Parathyroid adenoma (tissue), 2 donors: ENCODE data around the gene CYSLTR1.

Source experiments
- H2AFZ ChIP-seq: fragments of 300-600 bp; sonication (generic); one replicate; pipeline ENCODE4 v1.7.0; 2017; ENCODE audit warnings: antibody characterized with exemption, mild to moderate bottlenecking
- H3K27ac ChIP-seq: fragments of 300-600 bp; sonication (generic); one replicate; pipeline ENCODE4 v1.7.0; 2017
- H3K27me3 ChIP-seq: fragments of 300-600 bp; sonication (generic); one replicate; pipeline ENCODE4 v1.7.0; 2017; ENCODE audit warnings: low read length; ENCODE audit not compliant: control insufficient read depth, insufficient read depth
- H3K36me3 ChIP-seq: fragments of 300-600 bp; sonication (generic); one replicate; pipeline ENCODE4 v1.7.0; 2017; ENCODE audit warnings: low read length; ENCODE audit not compliant: control insufficient read depth, insufficient read depth
- H3K4me1 ChIP-seq: fragments of 300-600 bp; sonication (generic); one replicate; pipeline ENCODE4 v1.7.0; 2017; ENCODE audit warnings: control low read depth
- H3K4me2 ChIP-seq: fragments of 300-600 bp; sonication (generic); one replicate; pipeline ENCODE4 v1.7.0; 2017; ENCODE audit warnings: low read length
- H3K4me3 ChIP-seq: fragments of 300-600 bp; sonication (generic); one replicate; pipeline ENCODE4 v1.7.0; 2017; ENCODE audit warnings: low read depth, low read length
- H3K79me2 ChIP-seq: fragments of 300-600 bp; sonication (generic); one replicate; pipeline ENCODE4 v1.7.0; 2017; ENCODE audit warnings: control low read depth
- H3K9ac ChIP-seq: fragments of 300-600 bp; sonication (generic); one replicate; pipeline ENCODE4 v1.7.0; 2017; ENCODE audit warnings: mild to moderate bottlenecking
- H3K9me3 ChIP-seq: fragments of 300-600 bp; sonication (generic); one replicate; pipeline ENCODE4 v1.7.0; 2017; ENCODE audit warnings: low read length; ENCODE audit not compliant: control insufficient read depth
- CTCF ChIP-seq: fragments of 300-600 bp; sonication (generic); IDR thresholded peaks from one replicate; pipeline ENCODE4 v1.7.0; 2017; ENCODE audit warnings: antibody characterized with exemption, mild to moderate bottlenecking
- donor health status: primary hyperparathyroidism.

The CYSLTR1 gene

GRCh38 chrX:78327370-78328086 is at the start of gene CYSLTR1:
TSS of gene CYSLTR1 (minus strand) at chrX:78327611. CDS start at chrX:78273746, 53,865 bp downstream.
- Histone ChIP-seq H3K9ac (no peak within 1 kb of the TSS), H2AFZ (no peak within 1 kb of the TSS), H3K4me1 (no peaks in the 10 kb centered on the region), H3K9me3 (no peaks in the 10 kb centered on the region), H3K4me3 (peak within 1 kb of the TSS; percentile 22), H3K79me2 (no peaks in the 10 kb centered on the region), H3K4me2 (no peak within 1 kb of the TSS), H3K27me3 (no peaks in the 10 kb centered on the region), H3K27ac (peak within 1 kb of the TSS; percentile 51), H3K36me3 (no peaks in the 10 kb centered on the region)
- TF ChIP-seq CTCF, result no peak

GRCh38 chrX:78377186-78377585 is 49.8 kb upstream of the CYSLTR1 start:
- Histone ChIP-seq H3K79me2 (no peaks in the 10 kb centered on the region), H2AFZ (no peak overlapping the region), H3K9ac (no peak overlapping the region), H3K27ac (no peak overlapping the region), H3K27me3 (no peaks in the 10 kb centered on the region), H3K4me2 (no peak overlapping the region), H3K36me3 (no peaks in the 10 kb centered on the region), H3K4me3 (no peak overlapping the region), H3K9me3 (no peaks in the 10 kb centered on the region), H3K4me1 (no peaks in the 10 kb centered on the region)
- no peak for TF ChIP-seq CTCF

GRCh38 chrX:78375894-78376293 is 48.5 kb upstream of the CYSLTR1 start:
- no peaks in the 10 kb centered on the region for H3K27me3 ChIP-seq
- TF ChIP-seq CTCF, result no peak
- no peak overlapping the region for H3K27ac ChIP-seq
- no peaks in the 10 kb centered on the region for H3K9me3 ChIP-seq
- H2AFZ ChIP-seq, result no peak overlapping the region
- H3K4me1 ChIP-seq, result no peaks in the 10 kb centered on the region
- no peak overlapping the region for H3K4me3 ChIP-seq
- H3K79me2 ChIP-seq, result no peaks in the 10 kb centered on the region
- H3K4me2 ChIP-seq, result no peak overlapping the region
- no peak overlapping the region for H3K9ac ChIP-seq
- H3K36me3 ChIP-seq, result no peaks in the 10 kb centered on the region

- no peaks in the 10 kb centered on the region for H3K79me2 ChIP-seq
- no peak overlapping the region for H2AFZ ChIP-seq
- H3K4me1 ChIP-seq, result no peaks in the 10 kb centered on the region
- H3K27me3 ChIP-seq, result no peaks in the 10 kb centered on the region
- H3K36me3 ChIP-seq, result no peaks in the 10 kb centered on the region
- no peak overlapping the region for H3K4me2 ChIP-seq
- no peak overlapping the region for H3K27ac ChIP-seq
- no peak overlapping the region for H3K4me3 ChIP-seq
- TF ChIP-seq CTCF, result no peak
- no peak overlapping the region for H3K9ac ChIP-seq
- no peaks in the 10 kb centered on the region for H3K9me3 ChIP-seq
Measured at GRCh38 chrX:78366576-78366975, 39.2 kb upstream of the CYSLTR1 start.
